Stomach (tissue), 4 donors: ENCODE results near the gene HMGCS2.

Experiments
- CTCF ChIP-seq, 7 experiments: fragments of 450-650 bp in 4 of 7; fragments of 200-600 bp in 3 of 7; sonication (generic) in 3 of 7; IDR thresholded peaks; one replicate each; pipeline ENCODE4 v1.5.1; 2016 to 2019; ENCODE audit warnings: antibody characterized with exemption in 7 of 7, control low read depth in 2 of 7, mild to moderate bottlenecking in 1 of 7
- EP300 ChIP-seq: sonication (generic); formaldehyde crosslinking; IDR thresholded peaks from one replicate; pipeline ENCODE4 v1.6.1; 2017; ENCODE audit warnings: antibody characterized with exemption
- POLR2A ChIP-seq, 4 donors: fragments of 450-650 bp; IDR thresholded peaks; one replicate each; pipeline ENCODE4 v1.6.1; 2016; ENCODE audit warnings: antibody characterized with exemption in 4 of 4, control low read depth in 2 of 4, mild to moderate bottlenecking in 1 of 4, moderate library complexity in 1 of 4

GRCh38 chr1:119713039-119713748, 55.5 kb downstream of the HMGCS2 start:
- TF ChIP-seq CTCF (IDR thresholded peaks at IDR 0.05) (no peak), POLR2A (IDR thresholded peaks at IDR 0.05) (no peak), EP300 (no peak)
